ENCODE results near the gene GALNT9.

The GALNT9 gene

DNA sequence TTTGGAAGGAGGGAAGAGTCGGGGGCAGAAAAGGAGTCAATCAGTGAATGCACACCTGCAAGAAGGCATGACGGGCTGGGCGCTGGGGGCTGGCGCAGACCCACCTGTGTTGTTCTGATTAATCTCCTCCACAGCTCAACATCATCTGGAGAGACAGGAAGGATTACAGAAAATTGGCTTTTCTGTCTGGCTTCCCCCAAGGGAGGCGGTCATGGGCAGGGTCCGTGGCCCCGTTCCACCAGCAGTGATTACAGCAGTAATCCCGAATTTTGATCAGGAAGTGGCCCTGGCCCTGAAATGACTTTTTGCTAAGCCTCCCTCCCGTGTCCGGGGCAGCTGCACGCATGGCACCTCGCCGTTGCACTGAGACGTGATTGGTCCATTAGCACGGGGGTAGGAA, 24.4 kb upstream of the GALNT9 start:
- no peak overlapping the region for H3K27ac Mint-ChIP-seq
- CTCF ChIA-PET: no interaction called here

DNA sequence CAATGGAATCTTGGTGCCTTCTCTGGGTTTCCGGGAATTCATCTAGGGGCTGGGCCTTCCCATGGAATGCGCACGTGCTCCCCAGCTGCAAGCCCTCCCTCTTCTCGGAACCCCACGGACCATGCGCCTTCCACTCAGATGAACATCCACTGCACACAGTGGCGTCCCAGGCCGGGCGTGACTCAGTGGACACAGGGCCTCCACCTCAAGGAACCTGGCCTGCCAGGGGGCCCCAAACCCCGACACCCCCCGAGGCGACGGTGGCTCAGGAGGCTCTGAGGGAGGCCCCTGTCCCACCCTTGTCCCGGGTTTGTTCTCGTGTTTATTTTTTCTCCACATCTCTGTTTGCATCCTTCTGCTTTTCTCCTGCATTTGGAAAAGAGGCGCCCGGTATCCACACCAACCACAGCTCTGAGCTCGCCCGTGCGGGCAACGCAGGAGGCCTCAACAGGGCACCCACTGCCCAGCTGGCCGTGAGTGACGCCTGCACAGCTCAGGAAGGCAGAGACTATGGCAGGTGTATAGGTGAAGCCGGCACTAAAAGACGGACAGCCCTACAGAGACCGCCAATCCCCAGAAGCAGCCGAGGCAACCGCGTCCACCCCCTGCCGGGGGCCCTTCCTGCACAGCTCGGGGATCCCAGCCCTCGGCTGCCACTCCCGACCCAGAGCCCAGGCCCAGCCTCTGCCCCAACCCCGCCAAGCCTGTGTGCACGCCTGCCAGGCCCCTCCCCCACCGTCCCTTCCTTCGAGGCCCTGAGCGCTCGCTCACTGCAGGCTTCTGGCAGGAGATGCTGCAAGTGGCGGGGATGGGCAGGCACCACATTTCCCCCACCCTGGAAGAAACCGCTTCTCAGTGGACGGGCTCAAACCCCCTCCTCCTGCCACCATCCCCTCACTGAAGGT, 23.8 kb upstream of the GALNT9 start:
- peaks cover 24% of the 10 kb centered on the region for H3K27me3 Mint-ChIP-seq

More for the DNA sequence above, 24.4 kb upstream of the GALNT9 start:
- H3K9me3 Mint-ChIP-seq: no peaks in the 10 kb centered on the region
- H3K4me1 Mint-ChIP-seq: no peaks in the 10 kb centered on the region
- no peak overlapping the region for H3K4me3 Mint-ChIP-seq
- peaks cover 24% of the 10 kb centered on the region for H3K27me3 Mint-ChIP-seq
- no peak for DNase-seq
- H3K36me3 Mint-ChIP-seq: no peaks in the 10 kb centered on the region

DNA sequence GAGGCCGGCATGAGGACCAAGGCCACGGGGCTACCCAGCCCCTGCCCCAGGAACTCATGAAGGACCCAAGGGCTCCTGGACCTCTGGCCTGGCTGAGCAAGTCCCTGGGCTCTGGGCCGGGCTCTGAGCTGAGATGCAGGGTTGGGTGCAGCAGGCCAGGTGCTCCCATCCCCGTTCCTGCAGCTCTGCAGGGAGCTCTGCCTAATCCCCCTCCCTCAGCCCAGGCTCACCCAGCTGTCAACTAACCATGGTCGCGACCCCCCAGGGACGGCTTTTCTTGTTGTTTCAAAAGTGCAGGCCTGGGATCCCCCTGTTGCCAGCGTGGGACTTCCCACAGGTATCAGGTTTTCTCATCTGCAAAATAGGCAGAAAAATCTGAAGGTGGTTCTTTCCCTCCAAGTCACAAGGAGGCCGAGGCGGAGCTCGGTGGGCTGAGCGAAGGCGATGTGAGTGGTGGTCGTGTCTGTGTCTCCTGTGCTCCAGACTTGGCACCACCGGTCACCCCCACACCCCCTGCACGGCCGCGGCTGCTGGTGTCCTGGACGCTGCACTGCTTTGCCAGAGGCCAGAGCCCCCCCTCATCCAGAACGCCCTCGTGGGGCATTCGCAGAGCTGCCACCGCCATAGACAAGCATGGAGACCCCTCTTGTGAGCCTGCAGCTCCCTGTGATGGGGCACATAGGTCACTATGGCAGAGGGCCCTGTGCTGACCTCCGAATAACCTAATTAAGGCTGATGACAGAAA, 22.5 kb upstream of the GALNT9 start:
- DNase-seq: no peak
- Mint-ChIP-seq H3K36me3 (no peaks in the 10 kb centered on the region), H3K4me3 (no peak overlapping the region), H3K27ac (no peak overlapping the region), H3K27me3 (peaks cover 18% of the 10 kb centered on the region), H3K4me1 (no peaks in the 10 kb centered on the region), H3K9me3 (no peaks in the 10 kb centered on the region)
- CTCF ChIA-PET: no interaction called here

More for the DNA sequence above, 23.8 kb upstream of the GALNT9 start:
- CTCF ChIA-PET: no interaction called here
- H3K4me1 Mint-ChIP-seq: no peaks in the 10 kb centered on the region
- H3K27ac Mint-ChIP-seq: no peak overlapping the region
- no peaks in the 10 kb centered on the region for H3K9me3 Mint-ChIP-seq
- no peak for DNase-seq
- H3K4me3 Mint-ChIP-seq: no peak overlapping the region
- H3K36me3 Mint-ChIP-seq: no peaks in the 10 kb centered on the region

DNA sequence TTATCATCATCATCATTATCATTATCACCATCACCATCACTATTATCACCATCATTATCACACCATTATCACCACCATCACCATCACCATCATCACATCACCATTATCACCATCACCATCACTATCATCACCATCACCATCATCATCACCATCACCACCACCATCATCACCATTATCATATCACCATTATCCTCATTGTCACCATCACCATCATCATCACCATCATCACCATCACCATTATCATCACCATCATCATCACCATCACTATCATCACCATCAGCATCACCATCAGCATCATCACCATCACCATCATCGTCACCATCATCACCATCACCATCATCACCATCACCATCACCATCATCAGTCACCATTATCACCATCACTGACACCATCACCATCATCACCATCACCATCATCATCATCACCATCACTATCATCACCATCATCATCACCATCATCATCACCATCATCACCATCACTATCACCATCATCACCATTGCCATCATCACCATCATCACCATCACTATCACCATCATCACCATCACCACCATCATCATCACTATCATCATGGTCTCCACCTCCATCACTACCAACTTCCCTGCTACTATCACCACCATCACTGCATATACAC, 20.2 kb upstream of the GALNT9 start:
- Mint-ChIP-seq H3K36me3 (no peaks in the 10 kb centered on the region), H3K4me3 (no peak overlapping the region), H3K27ac (no peak overlapping the region), H3K4me1 (no peaks in the 10 kb centered on the region), H3K9me3 (no peaks in the 10 kb centered on the region), H3K27me3 (no peaks in the 10 kb centered on the region)
- CTCF ChIA-PET: no interaction called here
- DNase-seq: no peak

DNA sequence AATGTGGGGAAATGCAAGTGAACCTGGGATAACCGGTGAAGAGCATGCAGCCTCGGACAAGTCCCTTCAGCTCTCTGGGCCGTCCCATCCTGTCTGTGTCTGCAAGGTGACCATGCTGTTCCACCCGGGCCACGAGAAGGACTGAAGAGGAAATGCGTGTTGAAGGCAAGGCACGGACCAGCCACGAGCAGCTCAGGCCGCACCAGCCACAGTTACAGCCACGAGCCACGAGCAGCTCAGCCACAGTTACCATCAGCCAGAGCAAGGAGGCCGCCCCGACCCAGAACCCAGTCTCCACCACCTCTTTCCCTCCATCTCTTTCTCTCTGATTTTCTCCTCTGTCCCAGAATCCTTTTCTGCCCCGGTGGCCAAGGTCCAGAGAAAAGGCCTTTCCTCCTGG, 18.8 kb upstream of the GALNT9 start:
- DNase-seq: no peak
- Mint-ChIP-seq H3K27ac (no peak overlapping the region), H3K4me1 (no peaks in the 10 kb centered on the region), H3K27me3 (peaks cover 11% of the 10 kb centered on the region), H3K9me3 (peaks cover under 1% of the 10 kb centered on the region), H3K4me3 (no peak overlapping the region), H3K36me3 (no peaks in the 10 kb centered on the region)
- CTCF ChIA-PET: no interaction called here

DNA sequence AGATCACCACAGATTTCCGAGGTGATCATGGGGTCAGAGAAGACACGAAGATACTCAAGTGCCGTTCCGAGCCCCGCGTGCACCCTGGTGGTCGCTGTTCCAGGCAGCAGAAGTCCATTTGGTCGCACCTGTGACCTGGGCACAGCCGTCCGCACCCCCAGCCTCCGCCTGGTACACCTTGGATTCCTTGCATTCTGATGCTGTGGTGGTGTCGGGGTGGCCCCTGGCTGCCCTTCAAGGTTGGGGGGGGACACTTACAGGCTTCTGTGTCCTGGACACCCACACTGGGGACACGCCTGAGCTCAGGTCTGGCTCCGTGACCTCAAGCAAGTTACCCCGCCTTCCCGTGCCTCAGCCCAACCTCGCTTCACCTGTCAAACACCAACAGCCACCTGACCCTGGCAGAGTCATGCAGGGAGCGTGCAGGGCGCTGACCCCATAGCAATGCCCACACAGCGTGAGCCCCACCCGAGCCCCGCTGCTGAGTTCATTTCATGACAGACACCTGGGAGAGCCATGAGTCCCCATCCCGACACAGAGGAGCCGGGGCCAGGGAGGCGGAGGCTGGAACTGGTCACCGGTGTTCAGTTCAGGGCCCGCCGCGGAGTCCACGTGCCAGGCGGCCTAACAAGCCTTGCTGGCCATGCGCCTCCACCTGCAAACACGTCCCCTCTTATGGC, 17.9 kb upstream of the GALNT9 start:
- DNase-seq: no peak
- Mint-ChIP-seq H3K4me1 (no peaks in the 10 kb centered on the region), H3K27me3 (peaks cover 13% of the 10 kb centered on the region), H3K36me3 (no peaks in the 10 kb centered on the region), H3K27ac (no peak overlapping the region), H3K4me3 (no peak overlapping the region), H3K9me3 (peaks cover 8% of the 10 kb centered on the region)
- CTCF ChIA-PET: no interaction called here

DNA sequence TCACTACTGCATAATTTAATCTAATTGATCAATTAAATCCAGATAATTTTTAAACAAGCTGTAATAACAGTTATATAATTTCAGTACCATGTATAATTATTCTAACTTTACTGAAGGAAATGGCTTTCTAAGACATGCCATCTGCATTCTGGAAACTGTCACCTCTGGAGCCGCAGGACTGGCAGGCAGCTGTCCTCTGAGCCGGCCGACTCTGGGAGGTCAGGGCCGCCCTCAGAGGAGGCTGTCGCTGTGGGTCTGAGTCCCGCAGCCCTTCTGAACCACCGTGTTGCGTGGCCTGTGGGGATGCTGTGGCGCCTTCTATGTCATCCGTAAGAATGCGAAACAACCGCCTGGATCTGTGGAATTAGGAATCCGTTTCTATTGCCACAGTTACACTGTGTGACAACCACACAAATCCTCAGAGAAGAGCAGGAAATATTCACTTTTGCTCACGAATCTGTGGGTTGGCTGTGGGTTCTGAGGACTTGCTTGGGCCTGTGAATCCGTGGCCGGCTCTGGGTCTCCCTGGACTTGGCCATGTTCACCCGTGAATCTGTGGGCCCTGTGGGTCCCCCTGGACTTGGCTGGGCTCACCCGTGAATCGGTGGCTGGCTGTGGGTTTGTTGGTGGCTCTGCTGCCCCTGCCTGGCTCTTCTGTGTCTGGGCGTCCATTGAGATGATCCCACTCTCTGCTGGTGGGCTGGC, 17.2 kb upstream of the GALNT9 start:
- Mint-ChIP-seq H3K9me3 (peaks cover 8% of the 10 kb centered on the region), H3K27ac (no peak overlapping the region), H3K27me3 (peaks cover 13% of the 10 kb centered on the region), H3K4me3 (no peak overlapping the region), H3K36me3 (no peaks in the 10 kb centered on the region), H3K4me1 (no peaks in the 10 kb centered on the region)
- CTCF ChIA-PET: no interaction called here
- no peak for DNase-seq

DNA sequence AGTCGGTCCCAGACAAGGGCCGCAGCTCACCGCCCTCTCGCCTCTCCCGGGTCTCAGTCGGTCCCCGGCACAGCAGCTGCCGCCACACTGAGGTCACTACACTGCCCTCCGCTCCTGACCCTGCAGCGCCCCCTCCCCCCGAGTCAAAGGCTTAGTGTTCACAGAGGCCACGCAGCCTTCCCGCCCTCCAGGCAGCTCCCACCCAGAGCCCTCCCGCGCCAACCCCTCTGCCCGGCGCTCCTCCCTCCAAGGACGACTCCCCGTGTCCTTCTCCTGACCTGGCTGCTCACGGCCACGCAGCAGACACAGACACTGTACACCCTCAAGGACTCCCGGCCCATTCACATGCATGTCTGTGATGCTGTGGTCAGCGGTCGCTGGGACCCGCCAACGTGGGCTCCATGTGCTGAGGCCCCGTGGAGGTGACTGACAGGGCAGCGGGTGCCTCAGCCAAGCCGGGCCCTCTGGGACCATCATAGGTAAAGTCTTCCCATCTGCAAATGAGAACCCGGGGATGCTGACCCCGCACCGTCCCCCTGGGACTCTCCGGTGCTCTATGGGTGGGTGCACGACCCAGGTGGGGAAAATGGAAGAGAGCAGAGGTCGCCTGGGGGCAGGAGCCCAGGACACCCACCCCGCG, 16.3 kb upstream of the GALNT9 start:
- no peak overlapping the region for H3K27ac Mint-ChIP-seq
- H3K9me3 Mint-ChIP-seq: peaks cover 8% of the 10 kb centered on the region
- no peaks in the 10 kb centered on the region for H3K36me3 Mint-ChIP-seq
- H3K4me3 Mint-ChIP-seq: no peak overlapping the region
- no peaks in the 10 kb centered on the region for H3K4me1 Mint-ChIP-seq
- no peak for DNase-seq
- H3K27me3 Mint-ChIP-seq: peaks cover 13% of the 10 kb centered on the region
- CTCF ChIA-PET: no interaction called here

DNA sequence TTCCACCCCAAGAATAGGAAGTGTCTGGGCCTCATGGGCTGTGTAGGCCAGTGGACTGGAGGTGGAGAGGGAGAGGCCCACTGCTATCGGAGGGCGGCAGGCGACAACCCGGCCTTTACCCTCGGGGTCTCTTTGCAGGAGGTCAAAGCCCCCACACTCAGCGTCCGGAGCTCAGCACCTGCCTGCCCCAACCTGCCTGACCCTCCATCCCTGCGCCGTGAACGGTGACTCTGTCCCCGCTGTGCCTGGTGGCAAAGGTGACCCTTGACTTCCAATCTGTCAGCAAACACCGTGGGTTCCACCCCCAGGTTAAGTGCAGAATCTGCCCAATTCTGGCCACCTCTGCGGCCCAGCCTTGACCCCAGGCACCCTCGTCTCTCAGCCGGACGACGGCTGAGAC, 15.7 kb upstream of the GALNT9 start:
- Mint-ChIP-seq H3K27ac (no peak overlapping the region), H3K4me1 (no peaks in the 10 kb centered on the region), H3K27me3 (peaks cover 13% of the 10 kb centered on the region), H3K9me3 (peaks cover 8% of the 10 kb centered on the region), H3K36me3 (no peaks in the 10 kb centered on the region), H3K4me3 (no peak overlapping the region)
- CTCF ChIA-PET: no interaction called here
- no peak for DNase-seq

DNA sequence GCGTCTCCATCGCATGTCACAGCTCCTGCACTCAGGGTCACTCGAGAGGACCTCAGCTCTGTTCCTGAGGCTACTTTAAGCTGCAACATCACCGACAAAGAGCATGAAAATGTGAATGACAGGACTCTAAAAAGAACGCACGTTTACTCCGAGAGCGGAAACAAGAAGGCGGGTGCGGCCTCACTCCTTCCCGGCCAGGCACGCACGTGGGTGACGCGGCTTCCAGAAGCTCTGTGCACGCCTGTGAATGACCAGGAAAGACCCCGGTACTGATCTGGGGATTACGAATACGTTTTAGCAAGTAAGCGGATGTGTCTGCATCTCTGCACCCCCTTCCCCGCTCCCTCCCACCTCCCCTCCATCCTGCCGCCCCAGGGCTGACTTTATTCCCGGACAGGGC, 15.2 kb upstream of the GALNT9 start:
- no peak for DNase-seq
- peaks cover 8% of the 10 kb centered on the region for H3K9me3 Mint-ChIP-seq
- no peak overlapping the region for H3K27ac Mint-ChIP-seq
- no peak overlapping the region for H3K4me3 Mint-ChIP-seq
- H3K36me3 Mint-ChIP-seq: no peaks in the 10 kb centered on the region
- no peaks in the 10 kb centered on the region for H3K4me1 Mint-ChIP-seq
- peaks cover 13% of the 10 kb centered on the region for H3K27me3 Mint-ChIP-seq
- CTCF ChIA-PET: no interaction called here

DNA sequence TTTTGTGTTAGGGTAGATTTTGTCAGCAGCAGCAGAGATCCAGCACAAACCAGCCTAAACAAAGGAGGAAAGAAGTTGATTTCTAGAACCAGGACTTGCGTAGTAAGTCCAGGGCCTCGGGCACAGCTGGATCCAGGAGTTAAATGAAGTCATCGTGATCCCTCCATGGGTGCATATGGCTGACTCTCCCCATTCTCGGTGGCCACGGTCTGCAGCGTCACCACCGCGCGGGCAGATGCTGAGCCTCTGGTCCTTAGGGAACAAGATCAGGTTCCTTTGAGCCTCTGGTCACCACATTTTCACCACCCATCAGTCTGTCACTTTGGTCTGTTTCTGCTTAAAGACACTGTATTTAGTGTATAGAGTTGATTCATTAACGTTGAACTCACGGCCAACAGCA, 14.8 kb upstream of the GALNT9 start:
- H3K27me3 Mint-ChIP-seq: peaks cover 13% of the 10 kb centered on the region
- H3K9me3 Mint-ChIP-seq: peaks cover 8% of the 10 kb centered on the region
- no peak overlapping the region for H3K4me3 Mint-ChIP-seq
- H3K27ac Mint-ChIP-seq: no peak overlapping the region
- no peaks in the 10 kb centered on the region for H3K4me1 Mint-ChIP-seq
- no peak for DNase-seq
- H3K36me3 Mint-ChIP-seq: no peaks in the 10 kb centered on the region
- CTCF ChIA-PET: no interaction called here

DNA sequence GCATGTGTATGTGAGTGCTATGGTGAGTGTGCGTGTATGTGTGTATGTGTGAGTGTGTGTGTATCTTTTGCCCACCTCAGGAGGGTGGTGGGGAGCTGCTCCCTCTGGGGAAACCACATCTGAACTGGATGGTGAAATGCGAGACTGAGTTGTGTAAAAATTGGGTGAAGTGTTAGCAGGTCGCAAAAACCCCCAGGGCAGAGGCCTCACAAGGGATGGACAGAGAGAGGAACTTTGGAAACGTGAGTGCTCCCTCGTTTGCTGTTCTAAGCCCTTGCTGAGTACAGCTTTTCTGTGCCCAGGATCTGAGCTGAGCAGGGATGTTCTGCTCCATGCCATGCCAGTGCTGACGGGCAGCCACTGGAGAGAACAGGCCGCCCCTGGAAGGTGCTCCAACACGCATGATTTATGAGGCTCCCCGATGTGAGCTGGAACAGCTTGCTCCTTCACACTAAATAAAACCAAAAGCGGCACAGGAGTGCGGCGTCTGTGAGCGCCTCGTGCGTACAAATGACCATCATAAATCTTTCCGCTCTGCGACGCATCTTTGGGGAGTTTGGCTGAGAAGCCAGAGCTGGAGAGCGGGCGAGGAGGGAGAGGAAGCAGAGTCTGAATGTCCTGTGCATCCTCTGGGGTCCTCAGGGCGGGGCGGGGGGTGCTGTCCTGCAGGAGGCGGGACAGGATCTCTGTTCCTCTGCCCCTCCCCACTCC, 14.1 kb upstream of the GALNT9 start:
- H3K4me1 Mint-ChIP-seq: no peaks in the 10 kb centered on the region
- CTCF ChIA-PET: no interaction called here

More for the DNA sequence above, 14.1 kb upstream of the GALNT9 start:
- Mint-ChIP-seq H3K27me3 (peaks cover 13% of the 10 kb centered on the region), H3K36me3 (no peaks in the 10 kb centered on the region), H3K27ac (no peak overlapping the region), H3K4me3 (no peak overlapping the region), H3K9me3 (peaks cover 8% of the 10 kb centered on the region)
- DNase-seq: no peak
